CD14-positive monocyte (primary cell): Measurements from ENCODE around the gene CNTNAP2. TPM values are rescaled to one million over a fixed set of nuclear protein-coding genes. Genes with fewer than 3 reads are reported as not detected.

Experiments used
- DNase-seq, 3 donors: peaks; one replicate each; pipeline ENCODE4 v3.0.0-alpha.2; 2011 to 2022
- H2AFZ ChIP-seq: 2 replicates; pipeline ENCODE4 v1.6.0; 2012; ENCODE audit warnings: mild to moderate bottlenecking, low read depth, low read length, inconsistent platforms; ENCODE audit not compliant: insufficient read depth, poor library complexity, severe bottlenecking
- H3K27ac ChIP-seq, 2 donors: 1 replicate in 1 of 2; 2 replicates in 1 of 2; pipeline ENCODE4 v1.5.1; 2012 to 2013; ENCODE audit warnings: low read length in 2 of 2, control low read depth in 1 of 2, inconsistent platforms in 1 of 2, low read depth in 1 of 2, mild to moderate bottlenecking in 1 of 2
- H3K27me3 ChIP-seq, 2 donors: one replicate each; pipeline versions ENCODE4 v1.6.0 to v1.6.1; 2011 to 2013; ENCODE audit warnings: low read length in 2 of 2; ENCODE audit not compliant: control insufficient read depth in 2 of 2, insufficient read depth in 2 of 2
- H3K36me3 ChIP-seq, 2 donors: replicated peaks in 1 of 2; 1 replicate in 1 of 2; 2 replicates in 1 of 2; pipeline versions ENCODE4 v1.5.1 to v1.6.1; 2012 to 2013; ENCODE audit warnings: low read length in 2 of 2, control low read depth in 1 of 2, inconsistent platforms in 1 of 2, mild to moderate bottlenecking in 1 of 2; ENCODE audit not compliant: insufficient read depth in 2 of 2, control insufficient read depth in 1 of 2
- H3K4me1 ChIP-seq, 2 donors: 1 replicate in 1 of 2; 2 replicates in 1 of 2; pipeline versions ENCODE4 v1.5.1 to v1.6.1; 2012 to 2013; ENCODE audit warnings: low read length in 2 of 2, control low read depth in 1 of 2, inconsistent platforms in 1 of 2, mild to moderate bottlenecking in 1 of 2, moderate library complexity in 1 of 2; ENCODE audit not compliant: insufficient read depth in 2 of 2, control insufficient read depth in 1 of 2
- H3K4me2 ChIP-seq: replicated peaks from 2 replicates; pipeline ENCODE3; 2012; ENCODE audit warnings: low read length, moderate library complexity, mild to moderate bottlenecking; ENCODE audit not compliant: poor library complexity, severe bottlenecking; ENCODE audit errors: extremely low read depth
- H3K4me3 ChIP-seq, 3 experiments: fragments of 200-600 bp in 1 of 3; sonication (generic) in 1 of 3; replicated peaks in 1 of 3; 1 replicate in 2 of 3; 2 replicates in 1 of 3; pipeline ENCODE4 v1.5.1; 2011 to 2013; ENCODE audit warnings: low read length in 3 of 3, mild to moderate bottlenecking in 3 of 3, control low read depth in 2 of 3, low read depth in 2 of 3, inconsistent platforms in 1 of 3, moderate library complexity in 1 of 3
- H3K79me2 ChIP-seq: 2 replicates; pipeline ENCODE4 v1.6.0; 2012; ENCODE audit warnings: mild to moderate bottlenecking, control low read depth, inconsistent platforms, low read length, moderate library complexity; ENCODE audit not compliant: insufficient read depth
- H3K9ac ChIP-seq: 2 replicates; pipeline ENCODE4 v1.6.0; 2017; ENCODE audit warnings: low read length, mild to moderate bottlenecking; ENCODE audit not compliant: insufficient read depth, poor library complexity, severe bottlenecking
- H3K9me3 ChIP-seq, 2 donors: replicated peaks in 1 of 2; 1 replicate in 1 of 2; 2 replicates in 1 of 2; pipeline versions ENCODE4 v1.5.1 to v1.6.1; 2012 to 2013; ENCODE audit warnings: low read length in 2 of 2, control low read depth in 1 of 2; ENCODE audit not compliant: control insufficient read depth in 1 of 2, insufficient read depth in 1 of 2
- H4K20me1 ChIP-seq: 2 replicates; pipeline ENCODE4 v1.6.0; 2012; ENCODE audit warnings: mild to moderate bottlenecking, low read length, control low read depth, moderate library complexity; ENCODE audit not compliant: insufficient read depth
- H3K27ac Mint-ChIP-seq, 7 donors: one replicate each; pipeline ENCODE4 v1.8.0; 2020; ENCODE audit warnings: mild to moderate bottlenecking in 7 of 7, mixed read lengths in 7 of 7, moderate library complexity in 6 of 7, inconsistent platforms in 2 of 7
- H3K27me3 Mint-ChIP-seq, 3 donors: one replicate each; pipeline ENCODE4 v1.8.0; 2021 to 2022; ENCODE audit warnings: low read depth in 3 of 3, mild to moderate bottlenecking in 3 of 3, mixed read lengths in 3 of 3, moderate library complexity in 3 of 3, inconsistent platforms in 1 of 3
- H3K36me3 Mint-ChIP-seq, 2 donors: one replicate each; pipeline ENCODE4 v1.8.0; 2020; ENCODE audit warnings: mixed read lengths in 2 of 2, inconsistent platforms in 1 of 2, mild to moderate bottlenecking in 1 of 2
- H3K4me1 Mint-ChIP-seq: one replicate; pipeline ENCODE4 v1.8.0; 2020; ENCODE audit warnings: mild to moderate bottlenecking, mixed read lengths
- H3K4me3 Mint-ChIP-seq, 2 donors: one replicate each; pipeline ENCODE4 v1.8.0; 2020; ENCODE audit warnings: mild to moderate bottlenecking in 2 of 2, mixed read lengths in 2 of 2, moderate library complexity in 1 of 2
- H3K9me3 Mint-ChIP-seq, 7 donors: one replicate each; pipeline ENCODE4 v1.8.0; 2020 to 2022; ENCODE audit warnings: mixed read lengths in 7 of 7, mild to moderate bottlenecking in 6 of 7, moderate library complexity in 6 of 7, inconsistent platforms in 2 of 7
- WGBS: methylation state at CpG from one replicate; pipeline ENCODE4 v1.1.5; 2013; ENCODE audit warnings: missing lambda C conversion rate; ENCODE audit not compliant: insufficient coverage; 5-methylcytosine and 5-hydroxymethylcytosine counted together
- intact Hi-C, 2 donors: fragments of 100-400 bp; cut with micrococcal nuclease; formaldehyde crosslinking; loops; one replicate each; pipeline versions ENCODE4 v1.15.0 to v1.15.1; 2023
- polyA plus RNA-seq, 3 donors: library from polyadenylated mRNA; depleted of rRNA in 1 of 3; unstranded in 2 of 3; stranded (reverse) in 1 of 3; fragments of 300-500 nt in 2 of 3; fragments of >200 nt in 1 of 3; fragmentation: Illumina TruSeq in 2 of 3; gene quantifications; 1 replicate in 2 of 3; 2 replicates in 1 of 3; pipeline ENCODE4 v1.2.3, GENCODE V29; 2012 to 2021
- TF ChIP-seq, protein P1 (sequence below): fragments of 200-600 bp; IDR thresholded peaks from one replicate; pipeline ENCODE4 v1.8.0; 2022; ENCODE audit warnings: antibody characterized with exemption, mild to moderate bottlenecking

The CNTNAP2 gene
- polyA plus RNA-seq, 3 donors, result 0.01 TPM; not detected in 2

- Histone ChIP-seq H3K36me3 (no peaks in the 10 kb centered on the region), H4K20me1 (no peaks in the 10 kb centered on the region), H3K9me3 (peaks cover 15% of the 10 kb centered on the region in 2 donors), H3K4me2 (no peak overlapping the region), H3K27me3 (no peaks in the 10 kb centered on the region), H3K4me3 (no peak overlapping the region), H3K9ac (no peak overlapping the region), H3K79me2 (no peaks in the 10 kb centered on the region), H2AFZ (no peak overlapping the region), H3K4me1 (no peaks in the 10 kb centered on the region), H3K27ac (no peak overlapping the region)
- H3K36me3 Mint-ChIP-seq, result no peaks in the 10 kb centered on the region
- 80% methylated on average over 1 of the region's 3 CpGs for WGBS
- intact Hi-C loops, result no loop called here
- H3K4me3 Mint-ChIP-seq, result no peak overlapping the region
- TF ChIP-seq, protein P1, sequence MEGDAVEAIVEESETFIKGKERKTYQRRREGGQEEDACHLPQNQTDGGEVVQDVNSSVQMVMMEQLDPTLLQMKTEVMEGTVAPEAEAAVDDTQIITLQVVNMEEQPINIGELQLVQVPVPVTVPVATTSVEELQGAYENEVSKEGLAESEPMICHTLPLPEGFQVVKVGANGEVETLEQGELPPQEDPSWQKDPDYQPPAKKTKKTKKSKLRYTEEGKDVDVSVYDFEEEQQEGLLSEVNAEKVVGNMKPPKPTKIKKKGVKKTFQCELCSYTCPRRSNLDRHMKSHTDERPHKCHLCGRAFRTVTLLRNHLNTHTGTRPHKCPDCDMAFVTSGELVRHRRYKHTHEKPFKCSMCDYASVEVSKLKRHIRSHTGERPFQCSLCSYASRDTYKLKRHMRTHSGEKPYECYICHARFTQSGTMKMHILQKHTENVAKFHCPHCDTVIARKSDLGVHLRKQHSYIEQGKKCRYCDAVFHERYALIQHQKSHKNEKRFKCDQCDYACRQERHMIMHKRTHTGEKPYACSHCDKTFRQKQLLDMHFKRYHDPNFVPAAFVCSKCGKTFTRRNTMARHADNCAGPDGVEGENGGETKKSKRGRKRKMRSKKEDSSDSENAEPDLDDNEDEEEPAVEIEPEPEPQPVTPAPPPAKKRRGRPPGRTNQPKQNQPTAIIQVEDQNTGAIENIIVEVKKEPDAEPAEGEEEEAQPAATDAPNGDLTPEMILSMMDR, result no peak
- no peaks in the 10 kb centered on the region for H3K4me1 Mint-ChIP-seq
- H3K27ac Mint-ChIP-seq, result no peak overlapping the region
- no peak for DNase-seq
- H3K27me3 Mint-ChIP-seq, result no peaks in the 10 kb centered on the region
- H3K9me3 Mint-ChIP-seq, result peaks cover 1 to 5% (median 2%) of the 10 kb centered on the region in 7 donors
Measured at GRCh38 chr7:147524726-147525250, 1408.2 kb downstream of the CNTNAP2 start.

DNA sequence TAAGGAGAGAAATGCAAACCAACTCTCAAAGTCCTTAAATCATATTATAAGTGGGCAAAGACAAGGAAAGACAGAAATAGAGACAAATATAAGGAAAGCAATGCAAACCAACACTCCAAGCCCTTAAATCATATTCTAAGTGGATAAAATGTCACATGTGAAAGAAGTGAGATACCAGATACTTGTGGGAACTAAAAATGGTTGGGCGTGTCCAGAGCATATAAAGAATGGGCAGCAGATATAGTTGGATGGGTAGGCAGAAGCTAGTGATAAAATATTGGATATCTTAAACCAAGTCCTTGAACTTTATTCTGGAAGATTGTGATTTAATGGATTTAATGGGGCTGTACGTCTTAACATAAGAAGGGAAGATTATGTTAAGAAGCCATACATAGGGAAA lies 1408.7 kb downstream of the CNTNAP2 start:
- no peaks in the 10 kb centered on the region for H3K4me1 Mint-ChIP-seq
- H3K36me3 Mint-ChIP-seq, result no peaks in the 10 kb centered on the region
- no peak overlapping the region for H2AFZ ChIP-seq
- peaks cover 15% of the 10 kb centered on the region in 2 donors for H3K9me3 ChIP-seq
- H3K27me3 Mint-ChIP-seq, result peaks cover 0 to under 1% (median 0%) of the 10 kb centered on the region in 3 donors
- no peaks in the 10 kb centered on the region for H4K20me1 ChIP-seq
- H3K4me3 Mint-ChIP-seq, result no peak overlapping the region
- no peaks in the 10 kb centered on the region for H3K79me2 ChIP-seq
- H3K27me3 ChIP-seq, result no peaks in the 10 kb centered on the region
- H3K4me3 ChIP-seq, result no peak overlapping the region
- H3K9ac ChIP-seq, result no peak overlapping the region
- intact Hi-C loops, result no loop called here
- no peak for DNase-seq
- TF ChIP-seq, protein P1, result no peak
- 100% methylated on average over 1 of the region's 2 CpGs for WGBS
- no peak overlapping the region for H3K27ac ChIP-seq
- no peaks in the 10 kb centered on the region for H3K4me1 ChIP-seq
- no peaks in the 10 kb centered on the region for H3K36me3 ChIP-seq
- H3K9me3 Mint-ChIP-seq, result peaks cover 1 to 6% (median 2%) of the 10 kb centered on the region in 7 donors
- H3K27ac Mint-ChIP-seq, result no peak overlapping the region
- no peak overlapping the region for H3K4me2 ChIP-seq
